HepG2 (cell line): ENCODE data around the gene PRDX2. TPM values are rescaled to one million over a fixed set of nuclear protein-coding genes. Genes with fewer than 3 reads are reported as not detected.

Experiments
- BATF2 ChIP-seq: sonication (generic); formaldehyde crosslinking; IDR thresholded peaks from 2 replicates; pipeline ENCODE4 v1.8.0; 2022; ENCODE audit warnings: mild to moderate bottlenecking, missing genetic modification reagents, moderate library complexity
- CBX5 ChIP-seq: sonication (generic); formaldehyde crosslinking; IDR thresholded peaks from 2 replicates; pipeline ENCODE4 v1.4.0; 2020; ENCODE audit warnings: missing genetic modification reagents, borderline replicate concordance
- CENPT ChIP-seq: sonication (generic); formaldehyde crosslinking; IDR thresholded peaks from 2 replicates; pipeline ENCODE4 v1.8.0; 2022; ENCODE audit warnings: low read depth, mild to moderate bottlenecking, moderate library complexity, missing genetic modification reagents
- FOXJ3 ChIP-seq: sonication (generic); formaldehyde crosslinking; IDR thresholded peaks from 2 replicates; pipeline ENCODE4 v1.4.0; 2020; ENCODE audit warnings: missing genetic modification reagents, mild to moderate bottlenecking, borderline replicate concordance
- KDM3A ChIP-seq: IDR thresholded peaks from 2 replicates; pipeline ENCODE4 v1.6.1; 2018; ENCODE audit warnings: low read depth, missing compliant biosample characterization
- KDM5A ChIP-seq: fragments of 200-600 bp; sonication (generic); IDR thresholded peaks from 2 replicates; pipeline ENCODE4 v1.7.0; 2018; ENCODE audit warnings: antibody characterized with exemption, mild to moderate bottlenecking, low read length, borderline replicate concordance
- MXI1 ChIP-seq: IDR thresholded peaks from 3 replicates; pipeline ENCODE4 v1.6.1; 2012; ENCODE audit warnings: low read depth, low read length, inconsistent platforms, borderline replicate concordance
- MYNN ChIP-seq: sonication (generic); formaldehyde crosslinking; IDR thresholded peaks from 2 replicates; pipeline ENCODE4 v1.4.0; 2020; ENCODE audit warnings: mild to moderate bottlenecking, low read depth, missing genetic modification reagents
- NCOA5 ChIP-seq: sonication (generic); formaldehyde crosslinking; IDR thresholded peaks from 2 replicates; pipeline ENCODE4 v1.4.0; 2020; ENCODE audit warnings: missing genetic modification reagents
- NKX3-1 ChIP-seq: sonication (generic); formaldehyde crosslinking; IDR thresholded peaks from 2 replicates; pipeline ENCODE4 v1.5.0; 2020; ENCODE audit warnings: missing genetic modification reagents
- ONECUT2 ChIP-seq: sonication (generic); formaldehyde crosslinking; IDR thresholded peaks from 2 replicates; pipeline ENCODE4 v1.4.0; 2020; ENCODE audit warnings: missing genetic modification reagents
- TARDBP ChIP-seq: sonication (generic); formaldehyde crosslinking; IDR thresholded peaks from 2 replicates; pipeline ENCODE4 v1.8.0; 2022; ENCODE audit warnings: mild to moderate bottlenecking, missing genetic modification reagents
- ZFYVE20 ChIP-seq: sonication (generic); formaldehyde crosslinking; IDR thresholded peaks from 2 replicates; pipeline ENCODE4 v1.8.0; 2023; ENCODE audit warnings: low read depth, mild to moderate bottlenecking, moderate library complexity, missing genetic modification reagents, borderline replicate concordance
- ZIK1 ChIP-seq: sonication (generic); formaldehyde crosslinking; IDR thresholded peaks from 2 replicates; pipeline ENCODE4 v1.5.0; 2020; ENCODE audit warnings: mild to moderate bottlenecking, low read depth, missing genetic modification reagents, borderline replicate concordance
- ZNF496 ChIP-seq: sonication (generic); formaldehyde crosslinking; IDR thresholded peaks from 2 replicates; pipeline ENCODE4 v1.8.1; 2023; ENCODE audit warnings: mild to moderate bottlenecking, moderate library complexity, missing genetic modification reagents; ENCODE audit not compliant: insufficient replicate concordance
- ZNF510 ChIP-seq: sonication (generic); formaldehyde crosslinking; IDR thresholded peaks from 2 replicates; pipeline ENCODE4 v1.4.0; 2020; ENCODE audit warnings: low read depth, mild to moderate bottlenecking, missing genetic modification reagents
- polyA plus RNA-seq, 8 experiments: library from polyadenylated mRNA; depleted of rRNA in 3 of 8; stranded (reverse) in 7 of 8; unstranded in 1 of 8; fragments of >200 nt; fragmentation: Illumina TruSeq in 4 of 8; extraction: Trizol in 4 of 8; gene quantifications; 2 replicates each; pipeline versions ENCODE4 v1.2.1 to v1.2.3, GENCODE V29; 2011 to 2016; ENCODE audit warnings: low read depth in 4 of 8, missing spikeins in 1 of 8, mixed read lengths in 1 of 8; ENCODE audit not compliant: insufficient read depth in 1 of 8
- total RNA-seq, 5 experiments: library from RNA; depleted of rRNA; stranded (reverse); fragments of >200 nt; fragmentation: Illumina TruSeq; extraction: Trizol; gene quantifications; 2 replicates each; pipeline ENCODE4 v1.2.3, GENCODE V29; 2016; ENCODE audit warnings: low read depth in 1 of 5

The PRDX2 gene
- total and polyA plus RNA-seq, 2 of the 13 experiments (the other 11 are each of a cell fraction or from before 2014, with no cell fraction given), result 218 to 381 TPM

GRCh38 chr19:12791345-12792050 is 10.1 kb downstream of the PRDX2 start, which contains the start of gene JUNB (continued):
- 0 out of 2 replicates have a peak, but pooled peaks have one; percentile 36 for TF ChIP-seq BATF2 (CRISPR knock-in tag)
- TF ChIP-seq ZNF496 (CRISPR knock-in tag), result no peak
- peak; percentile 86 for TF ChIP-seq TARDBP (CRISPR knock-in tag)
- peak; percentile 88; the same call in 1 of the 2 replicates for TF ChIP-seq CBX5 (CRISPR knock-in tag)
- no peak for TF ChIP-seq ONECUT2 (CRISPR knock-in tag)
- no peak for TF ChIP-seq CENPT (CRISPR knock-in tag)
- no peak for TF ChIP-seq MYNN (CRISPR knock-in tag)
- no peak for TF ChIP-seq ZNF510 (CRISPR knock-in tag)
- peak; percentile 46; the same call in 1 of the 2 replicates for TF ChIP-seq KDM3A (CRISPR knock-in tag)
- TF ChIP-seq ZFYVE20 (CRISPR knock-in tag), result no peak
- TF ChIP-seq MXI1, result peak; percentile 92
- 0 out of 2 replicates have a peak, but pooled peaks have one; percentile 28 for TF ChIP-seq KDM5A
- TF ChIP-seq ZIK1, result peak; percentile 87
- TF ChIP-seq FOXJ3 (CRISPR knock-in tag), result 0 out of 2 replicates have a peak, but pooled peaks have one; percentile 49
- no peak for TF ChIP-seq NCOA5 (CRISPR knock-in tag)
- TF ChIP-seq NKX3-1 (CRISPR knock-in tag), result no peak
